ENCODE measurements around the gene SPATS2L. TPM values are rescaled to one million over a fixed set of nuclear protein-coding genes. Genes with fewer than 3 reads are reported as not detected.
A peak's percentile ranks its signal among the peaks of the same experiment; 100 is the strongest.

The SPATS2L gene, protein sequence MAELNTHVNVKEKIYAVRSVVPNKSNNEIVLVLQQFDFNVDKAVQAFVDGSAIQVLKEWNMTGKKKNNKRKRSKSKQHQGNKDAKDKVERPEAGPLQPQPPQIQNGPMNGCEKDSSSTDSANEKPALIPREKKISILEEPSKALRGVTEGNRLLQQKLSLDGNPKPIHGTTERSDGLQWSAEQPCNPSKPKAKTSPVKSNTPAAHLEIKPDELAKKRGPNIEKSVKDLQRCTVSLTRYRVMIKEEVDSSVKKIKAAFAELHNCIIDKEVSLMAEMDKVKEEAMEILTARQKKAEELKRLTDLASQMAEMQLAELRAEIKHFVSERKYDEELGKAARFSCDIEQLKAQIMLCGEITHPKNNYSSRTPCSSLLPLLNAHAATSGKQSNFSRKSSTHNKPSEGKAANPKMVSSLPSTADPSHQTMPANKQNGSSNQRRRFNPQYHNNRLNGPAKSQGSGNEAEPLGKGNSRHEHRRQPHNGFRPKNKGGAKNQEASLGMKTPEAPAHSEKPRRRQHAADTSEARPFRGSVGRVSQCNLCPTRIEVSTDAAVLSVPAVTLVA
- 82.3 TPM for total RNA-seq

GRCh38 chr2:200306196-200306930 lies at the start of gene SPATS2L:
Gene SPATS2L, plus strand, starts transcription at chr2:200306693. Its CDS starts 82,552 bp downstream, at chr2:200389245.
- peak; percentile 90 for DNase-seq (ENCODE audit: low spot score)
- ATAC-seq = peak; percentile 91
- intact Hi-C loops (cut with DNase I) = no loop called here

DNA sequence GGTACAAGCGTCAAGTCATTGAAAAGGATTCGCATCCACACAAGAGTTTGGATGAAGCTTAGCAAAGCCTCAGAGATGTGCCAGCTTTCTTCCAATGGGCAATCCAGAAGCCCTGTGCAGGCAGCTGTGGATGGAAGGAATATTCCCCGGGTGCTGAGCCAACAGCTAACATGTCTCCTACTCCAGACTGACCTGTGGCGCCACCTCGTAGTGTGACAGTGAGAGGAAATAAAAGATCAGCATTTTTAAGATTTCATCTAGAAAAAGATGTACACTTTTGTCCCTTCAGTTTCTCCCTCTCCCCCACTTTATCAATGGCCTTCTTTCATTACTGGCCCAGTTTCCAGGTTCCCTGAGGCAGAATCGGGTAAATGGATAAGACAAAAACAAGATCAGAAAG lies 48.9 kb upstream of the SPATS2L start:
- ATAC-seq = no peak

DNA sequence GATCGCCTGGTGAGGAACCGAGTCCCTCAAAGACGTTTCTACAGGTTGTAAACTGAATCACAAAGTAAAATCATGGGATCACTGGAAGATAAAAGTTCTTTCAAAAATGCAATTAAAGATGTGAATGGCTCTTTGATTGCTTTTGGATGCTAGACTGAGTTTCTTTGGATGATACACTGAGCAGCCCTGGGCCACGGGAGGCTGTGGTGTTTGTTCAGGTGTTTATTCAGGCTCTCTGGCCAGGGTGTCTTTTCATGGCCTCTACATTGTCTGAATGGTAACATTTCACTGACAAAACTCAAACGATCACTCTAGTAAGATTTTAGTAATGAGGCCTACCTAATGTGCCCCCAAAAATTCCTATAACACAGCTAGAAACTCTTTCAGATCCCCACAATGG lies 48.4 kb upstream of the SPATS2L start:
- intact Hi-C loops (cut with DNase I) = no loop called here
- ATAC-seq = peak; percentile 90
- no peak for DNase-seq (ENCODE audit: low spot score)

More for the DNA sequence above, 48.9 kb upstream of the SPATS2L start:
- no peak for DNase-seq (ENCODE audit: low spot score)
- intact Hi-C loops (cut with DNase I) = no loop called here

DNA sequence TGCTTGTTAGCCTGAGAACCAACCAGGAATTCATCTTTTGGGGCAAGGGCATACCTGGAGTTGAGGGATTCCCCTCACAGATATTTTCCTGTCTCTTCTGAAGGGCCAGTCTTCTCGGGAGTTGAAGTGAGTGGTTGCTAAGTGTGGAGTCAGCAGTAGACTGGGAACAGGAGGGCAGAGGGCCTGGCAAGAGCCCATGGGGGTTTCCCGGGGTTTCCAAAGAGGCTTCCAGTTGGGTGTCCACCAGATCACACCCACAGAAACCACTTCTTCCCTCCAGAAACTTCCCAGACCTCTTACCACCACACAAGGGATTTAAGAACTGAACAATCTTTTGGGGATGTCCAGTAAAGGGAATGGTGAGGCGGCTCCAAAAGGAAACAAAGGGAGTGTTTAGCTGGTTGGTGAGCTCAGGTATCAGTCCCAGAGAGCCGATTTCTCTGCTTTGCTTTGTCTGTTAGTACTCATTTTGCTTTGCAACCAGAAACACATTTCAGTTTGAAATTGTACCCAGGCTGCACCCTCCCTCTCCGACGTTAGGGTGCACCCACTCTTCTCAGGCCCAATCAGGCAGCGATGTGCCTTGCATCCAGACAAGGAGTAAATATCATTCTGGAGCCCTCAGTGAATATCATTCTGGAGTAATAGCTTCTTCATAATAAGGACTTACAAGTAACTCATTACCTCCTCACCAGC lies 47.5 kb upstream of the SPATS2L start:
- intact Hi-C loops (cut with DNase I) = no loop called here
- no peak for DNase-seq (ENCODE audit: low spot score)
- peak; percentile 23 for ATAC-seq

GRCh38 chr2:200259577-200259957 lies 46.9 kb upstream of the SPATS2L start:
- intact Hi-C loops (cut with DNase I) = no loop called here
- DNase-seq (ENCODE audit: low spot score) = no peak

DNA sequence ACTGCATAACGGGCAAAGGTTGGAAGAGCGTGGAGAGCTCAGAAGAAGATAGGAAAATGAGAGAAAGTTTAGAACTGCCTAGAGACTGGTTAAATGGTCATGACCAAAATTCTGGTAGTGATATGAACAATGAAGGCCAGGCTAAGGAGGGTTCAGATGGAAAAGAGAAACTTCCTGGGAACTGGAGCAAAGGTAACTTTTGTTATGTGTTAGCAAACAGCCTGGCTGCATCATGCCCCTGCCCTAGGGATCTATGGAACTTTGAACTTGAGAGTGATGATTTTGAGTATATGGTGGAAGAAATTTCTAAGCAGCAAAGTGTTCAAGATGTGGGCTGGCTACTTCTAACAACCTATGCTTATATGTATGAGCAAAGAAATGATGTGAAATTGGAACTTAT lies 44.4 kb upstream of the SPATS2L start:
- DNase-seq (ENCODE audit: low spot score) = no peak
- intact Hi-C loops (cut with DNase I) = no loop called here
- no peak for ATAC-seq

More at GRCh38 chr2:200259577-200259957, 46.9 kb upstream of the SPATS2L start:
- ATAC-seq = no peak

DNA sequence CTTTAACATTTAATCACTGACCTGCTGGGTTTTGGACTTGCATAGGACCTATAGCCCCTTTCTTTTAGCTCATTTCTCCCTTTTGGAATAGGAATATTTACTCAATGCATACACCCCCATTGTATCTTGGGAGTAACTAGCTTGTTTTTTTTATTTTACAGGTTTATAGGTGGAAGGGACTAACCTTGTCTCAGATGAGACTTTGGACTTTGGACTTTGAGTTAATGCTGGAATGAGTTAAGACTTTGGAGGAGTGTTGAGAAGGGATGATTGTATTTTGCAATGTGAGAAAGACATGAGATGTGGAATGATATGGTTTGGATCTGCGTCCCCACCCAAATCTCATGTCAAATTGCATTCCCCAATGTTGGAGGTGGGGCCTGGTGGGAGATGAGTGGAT lies 43.2 kb upstream of the SPATS2L start:
- ATAC-seq = no peak
- no peak for DNase-seq (ENCODE audit: low spot score)
- intact Hi-C loops (cut with DNase I) = no loop called here

GRCh38 chr2:200264631-200265030 lies 41.9 kb upstream of the SPATS2L start:
- intact Hi-C loops (cut with DNase I) = no loop called here
- no peak for ATAC-seq
- no peak for DNase-seq (ENCODE audit: low spot score)

DNA sequence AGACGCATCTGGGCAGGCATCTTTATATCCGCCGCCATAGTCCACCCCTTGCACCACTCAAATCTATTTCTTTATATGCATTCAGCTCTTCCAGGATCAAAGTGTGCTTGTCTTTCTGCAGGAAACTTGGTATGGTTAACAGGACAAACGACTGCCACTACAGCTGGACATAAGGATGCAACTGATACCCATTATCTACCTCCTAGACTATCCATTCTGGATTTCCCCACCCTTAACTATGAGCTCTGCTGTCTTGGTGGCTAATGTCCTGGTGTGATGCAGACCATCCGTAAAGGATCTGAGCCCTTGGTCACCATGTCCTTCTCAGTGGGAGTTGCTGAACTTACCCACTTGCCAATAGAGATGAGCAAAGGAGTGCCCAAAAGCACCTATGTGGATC lies 40.1 kb upstream of the SPATS2L start:
- intact Hi-C loops (cut with DNase I) = no loop called here

GRCh38 chr2:200267350-200267749 lies 39.1 kb upstream of the SPATS2L start:
- ATAC-seq (no peak), DNase-seq (ENCODE audit: low spot score) (no peak)
- intact Hi-C loops (cut with DNase I) = no loop called here

More for the DNA sequence above, 40.1 kb upstream of the SPATS2L start:
- no peak for DNase-seq (ENCODE audit: low spot score)
- ATAC-seq = no peak

DNA sequence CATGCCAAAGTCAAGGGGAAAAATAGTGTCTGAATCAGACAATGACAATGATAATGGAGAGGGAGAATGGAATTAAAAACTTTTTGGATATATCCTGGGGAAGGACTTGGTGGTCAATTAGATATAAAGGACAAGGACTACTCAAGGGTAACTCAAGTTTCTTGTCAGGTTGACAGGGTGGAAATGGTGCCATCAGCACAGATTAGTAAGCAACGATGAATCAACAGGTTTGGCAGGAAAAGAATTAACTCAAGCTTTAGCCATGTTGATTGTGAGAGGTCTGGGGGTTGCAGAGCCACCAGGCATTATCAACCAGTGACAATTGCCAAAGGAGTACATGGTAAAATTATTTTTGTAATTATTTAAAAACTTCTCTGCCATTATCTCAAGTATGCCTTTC lies 35.8 kb upstream of the SPATS2L start:
- DNase-seq (ENCODE audit: low spot score) = no peak
- no peak for ATAC-seq
- intact Hi-C loops (cut with DNase I) = no loop called here

DNA sequence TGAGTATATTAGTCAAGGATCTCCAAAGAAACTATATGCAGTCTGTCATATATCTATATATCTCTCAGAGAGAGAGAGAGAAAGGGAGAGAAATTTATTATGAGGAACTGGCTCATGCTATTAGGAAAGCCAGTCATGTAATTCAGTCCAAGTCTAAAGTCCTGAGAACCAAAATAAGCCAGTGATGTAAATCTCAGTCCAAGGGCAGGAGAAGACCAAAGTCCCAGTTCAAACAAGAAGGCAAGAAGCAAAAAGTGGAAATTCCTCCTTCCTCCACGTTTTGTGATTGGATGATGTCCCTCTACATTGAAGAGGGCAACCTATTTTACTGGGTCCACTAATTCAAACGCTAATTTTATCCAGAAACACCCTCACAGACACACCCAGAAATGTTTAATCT lies 34.2 kb upstream of the SPATS2L start:
- no peak for ATAC-seq
- intact Hi-C loops (cut with DNase I) = no loop called here
- no peak for DNase-seq (ENCODE audit: low spot score)

- peak; percentile 94 for ATAC-seq
- intact Hi-C loops (cut with DNase I) = no loop called here
- DNase-seq (ENCODE audit: low spot score) = no peak
Measured at GRCh38 chr2:200274116-200275075, 32.1 kb upstream of the SPATS2L start.

DNA sequence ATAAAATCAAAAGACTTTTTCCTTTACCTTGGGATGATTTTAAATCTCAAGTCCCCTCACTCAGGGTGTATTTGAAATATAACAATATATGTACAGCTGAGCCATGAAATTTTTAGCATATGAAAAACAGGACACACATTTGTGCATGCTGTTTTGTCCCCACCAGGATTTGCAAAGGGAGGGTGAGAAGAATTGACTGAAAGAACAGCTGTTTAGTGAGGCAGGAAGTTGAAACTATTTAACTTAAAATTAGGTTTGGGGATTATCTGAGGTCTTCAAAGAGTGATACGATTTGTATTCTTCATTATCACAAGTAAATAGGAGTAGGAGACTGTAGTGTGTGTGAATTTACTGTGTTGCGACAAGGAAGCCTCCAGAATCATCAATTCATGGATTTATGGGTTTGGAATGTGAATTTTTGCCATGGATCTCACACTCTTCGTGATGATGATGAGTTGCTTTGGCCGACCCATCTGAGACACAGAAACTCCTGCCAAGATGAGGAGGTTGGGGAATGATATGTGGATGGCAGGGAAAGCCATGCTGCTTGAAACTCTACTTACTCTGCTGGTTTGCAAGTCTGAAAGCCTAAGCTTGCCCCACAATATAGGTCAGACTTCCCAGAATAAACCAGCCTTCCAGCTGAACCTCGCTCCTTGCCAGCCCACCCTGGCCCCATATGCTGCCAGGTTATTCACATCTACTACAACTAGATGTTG lies 31.0 kb upstream of the SPATS2L start:
- DNase-seq (ENCODE audit: low spot score) = no peak
- no peak for ATAC-seq
- intact Hi-C loops (cut with DNase I) = no loop called here

- ATAC-seq = no peak
- DNase-seq (ENCODE audit: low spot score) = no peak
- intact Hi-C loops (cut with DNase I) = no loop called here
Measured at GRCh38 chr2:200276472-200276871, 30.0 kb upstream of the SPATS2L start.

GRCh38 chr2:200278694-200279316 lies 27.7 kb upstream of the SPATS2L start:
- no peak for ATAC-seq
- DNase-seq (ENCODE audit: low spot score) = no peak
- intact Hi-C loops (cut with DNase I) = no loop called here

- DNase-seq (ENCODE audit: low spot score) (no peak), ATAC-seq (no peak)
- intact Hi-C loops (cut with DNase I) = no loop called here
Measured at GRCh38 chr2:200279857-200280256, 26.6 kb upstream of the SPATS2L start.
